WERI-Rb-1 (cell line): ENCODE results near the gene CCDC169.
"Not testable (repeated sequence)": the region's sequence is repeated elsewhere in the genome, so short reads cannot be mapped to it uniquely, and the experiment has no call there.

ENCODE experiments used
- DNase-seq: peaks from one replicate; pipeline ENCODE4 v3.0.0-alpha.2; 2020
- H3K27ac ChIP-seq: fragments of 250-450 bp; sonication (Bioruptor Pico); 2 replicates; pipeline ENCODE4 v1.5.1; 2020; ENCODE audit warnings: mild to moderate bottlenecking, moderate library complexity
- H3K27me3 ChIP-seq: fragments of 250-450 bp; sonication (Bioruptor Pico); 2 replicates; pipeline ENCODE4 v1.5.1; 2021; ENCODE audit warnings: mild to moderate bottlenecking, low read depth, moderate library complexity; ENCODE audit not compliant: insufficient read depth, severe bottlenecking
- H3K36me3 ChIP-seq: fragments of 250-450 bp; sonication (Bioruptor Pico); 2 replicates; pipeline ENCODE4 v1.5.1; 2020; ENCODE audit warnings: mild to moderate bottlenecking, moderate library complexity
- H3K4me3 ChIP-seq: 2 replicates; pipeline ENCODE4 v1.5.1; 2011; ENCODE audit warnings: low read depth, mild to moderate bottlenecking, control low read depth, low read length
- H3K9me3 ChIP-seq: fragments of 250-450 bp; sonication (Bioruptor Pico); 2 replicates; pipeline ENCODE4 v1.5.1; 2021; ENCODE audit warnings: mild to moderate bottlenecking, moderate library complexity; ENCODE audit not compliant: severe bottlenecking
- CTCF ChIP-seq: IDR thresholded peaks from 2 replicates; pipeline ENCODE4 v1.5.1; 2011; ENCODE audit warnings: low read depth, mild to moderate bottlenecking, control low read depth, inconsistent platforms, low read length

The CCDC169 gene

GRCh38 chr13:36343766-36344165, 46.2 kb upstream of the CCDC169 start:
- DNase-seq = peak; percentile 16
- H3K27ac ChIP-seq = no peak overlapping the region
- no peaks in the 10 kb centered on the region for H3K27me3 ChIP-seq
- H3K36me3 ChIP-seq = no peaks in the 10 kb centered on the region
- H3K4me3 ChIP-seq = no peak overlapping the region
- TF ChIP-seq CTCF = no peak
- peaks cover 6% of the 10 kb centered on the region for H3K9me3 ChIP-seq

GRCh38 chr13:36342715-36343114, 45.1 kb upstream of the CCDC169 start:
- no peak overlapping the region for H3K27ac ChIP-seq
- no peak for DNase-seq
- no peaks in the 10 kb centered on the region for H3K27me3 ChIP-seq
- no peaks in the 10 kb centered on the region for H3K36me3 ChIP-seq
- no peak for TF ChIP-seq CTCF
- H3K4me3 ChIP-seq = no peak overlapping the region
- H3K9me3 ChIP-seq = peaks cover 6% of the 10 kb centered on the region

GRCh38 chr13:36341718-36342117, 44.1 kb upstream of the CCDC169 start:
- H3K36me3 ChIP-seq = no peaks in the 10 kb centered on the region

GRCh38 chr13:36339600-36340155, 42.1 kb upstream of the CCDC169 start:
- TF ChIP-seq CTCF = no peak
- Histone ChIP-seq H3K9me3 (no peaks in the 10 kb centered on the region), H3K36me3 (no peaks in the 10 kb centered on the region), H3K27me3 (no peaks in the 10 kb centered on the region), H3K4me3 (no peak overlapping the region), H3K27ac (no peak overlapping the region)
- no peak for DNase-seq

More at GRCh38 chr13:36341718-36342117, 44.1 kb upstream of the CCDC169 start:
- H3K27me3 ChIP-seq = no peaks in the 10 kb centered on the region
- no peak overlapping the region for H3K27ac ChIP-seq
- H3K9me3 ChIP-seq = peaks cover 6% of the 10 kb centered on the region
- no peak for DNase-seq
- no peak for TF ChIP-seq CTCF
- H3K4me3 ChIP-seq = no peak overlapping the region

- H3K36me3 ChIP-seq = no peaks in the 10 kb centered on the region
- TF ChIP-seq CTCF = no peak
- DNase-seq = no peak
- H3K9me3 ChIP-seq = no peaks in the 10 kb centered on the region
- H3K27me3 ChIP-seq = no peaks in the 10 kb centered on the region
- H3K4me3 ChIP-seq = no peak overlapping the region
- no peak overlapping the region for H3K27ac ChIP-seq
These were observed 40.5 kb upstream of the CCDC169 start for GRCh38 chr13:36337938-36338641.

GRCh38 chr13:36332986-36333385, 35.4 kb upstream of the CCDC169 start:
- H3K27ac ChIP-seq = no peak overlapping the region
- no peak for DNase-seq

GRCh38 chr13:36332255-36332654, 34.6 kb upstream of the CCDC169 start:
- not testable (repeated sequence) for DNase-seq, H3K9me3 ChIP-seq, H3K4me3 ChIP-seq, H3K27me3 ChIP-seq, H3K36me3 ChIP-seq, H3K27ac ChIP-seq

More at GRCh38 chr13:36332986-36333385, 35.4 kb upstream of the CCDC169 start:
- Histone ChIP-seq H3K4me3 (no peak overlapping the region), H3K9me3 (no peaks in the 10 kb centered on the region), H3K36me3 (no peaks in the 10 kb centered on the region), H3K27me3 (no peaks in the 10 kb centered on the region)
- no peak for TF ChIP-seq CTCF
